IMR-90 (cell line): ENCODE data around the gene RBM25. TPM values are rescaled to one million over a fixed set of nuclear protein-coding genes. Genes with fewer than 3 reads are reported as not detected.

Experiments
- ATAC-seq: fragments of 200-7000 bp; cut with Tn5 transposase; 2 replicates; pipeline ENCODE4 v1.9.1; 2020; ENCODE audit warnings: low read depth, mild to moderate bottlenecking, moderate library complexity
- BruUV-seq: library from RNA; stranded (reverse); fragments of 400-500 nt; replicated peaks from 2 replicates; lab custom pipeline; 2021; lab: Mats Ljungman, UMichigan
- CTCF ChIA-PET: fragments of 300-600 bp; formaldehyde crosslinking; extraction: SDS; loops from one replicate; lab custom pipeline; 2021; ENCODE audit warnings: antibody characterized with exemption; lab: Yijun Ruan, JAX
- POLR2A ChIA-PET: fragments of 300-600 bp; sonication (Branson Sonifier 250); formaldehyde crosslinking; loops from one replicate; lab custom pipeline; 2022; ENCODE audit warnings: antibody characterized with exemption; ENCODE audit not compliant: unreplicated experiment; lab: Charles Lee
- DNase-seq: peaks from one replicate; pipeline ENCODE4 v3.0.0; 2013
- H2AFZ ChIP-seq: replicated peaks from 2 replicates; pipeline ENCODE3; 2013; ENCODE audit warnings: low read length, mild to moderate bottlenecking; ENCODE audit not compliant: poor library complexity
- H2AK5ac ChIP-seq: 2 replicates; pipeline ENCODE4 v1.6.1; 2013; ENCODE audit warnings: low read depth, low read length, inconsistent platforms
- H2AK9ac ChIP-seq: replicated peaks from 2 replicates; pipeline ENCODE3; 2013; ENCODE audit warnings: mild to moderate bottlenecking, low read depth, low read length, moderate library complexity; ENCODE audit not compliant: poor library complexity
- H2BK120ac ChIP-seq: 2 replicates; pipeline ENCODE4 v1.6.1; 2013; ENCODE audit warnings: low read depth, low read length, inconsistent platforms
- H2BK15ac ChIP-seq: 3 replicates; pipeline ENCODE4 v1.6.1; 2013; ENCODE audit warnings: low read depth, low read length, inconsistent platforms
- H2BK20ac ChIP-seq: 2 replicates; pipeline ENCODE4 v1.6.1; 2013; ENCODE audit warnings: low read depth, mild to moderate bottlenecking, inconsistent platforms, low read length, moderate library complexity
- H2BK5ac ChIP-seq: 2 replicates; pipeline ENCODE4 v1.6.1; 2013; ENCODE audit warnings: mild to moderate bottlenecking, low read depth, low read length, inconsistent platforms; ENCODE audit not compliant: poor library complexity, severe bottlenecking
- H3K14ac ChIP-seq: replicated peaks from 2 replicates; pipeline ENCODE4 v1.6.1; 2013; ENCODE audit warnings: low read depth, low read length, inconsistent platforms
- H3K18ac ChIP-seq: 2 replicates; pipeline ENCODE4 v1.6.1; 2013; ENCODE audit warnings: low read depth, low read length, control low read depth
- H3K23ac ChIP-seq: 2 replicates; pipeline ENCODE4 v1.6.1; 2013; ENCODE audit warnings: low read depth, low read length, inconsistent platforms
- H3K27ac ChIP-seq: 2 replicates; pipeline ENCODE4 v1.5.1; 2013; ENCODE audit warnings: mild to moderate bottlenecking, control low read depth, low read length; ENCODE audit not compliant: insufficient read depth
- H3K27me3 ChIP-seq: 2 replicates; pipeline ENCODE4 v1.6.1; 2013; ENCODE audit warnings: low read length; ENCODE audit not compliant: control insufficient read depth, insufficient read depth
- H3K36me3 ChIP-seq: 2 replicates; pipeline ENCODE4 v1.6.1; 2013; ENCODE audit warnings: low read length, mixed read lengths; ENCODE audit not compliant: control insufficient read depth, insufficient read depth
- H3K4ac ChIP-seq: 2 replicates; pipeline ENCODE4 v1.6.1; 2013; ENCODE audit warnings: low read depth, low read length, inconsistent platforms
- H3K4me1 ChIP-seq: 2 replicates; pipeline ENCODE4 v1.6.1; 2013; ENCODE audit warnings: low read length, mixed read lengths; ENCODE audit not compliant: control insufficient read depth, insufficient read depth
- H3K4me2 ChIP-seq: 2 replicates; pipeline ENCODE4 v1.6.1; 2013; ENCODE audit warnings: low read depth, mild to moderate bottlenecking, control low read depth, low read length, moderate library complexity
- H3K4me3 ChIP-seq: 2 replicates; pipeline ENCODE4 v1.5.1; 2013; ENCODE audit warnings: low read depth, mild to moderate bottlenecking, control low read depth, low read length, moderate library complexity; ENCODE audit not compliant: insufficient read depth
- H3K56ac ChIP-seq: 2 replicates; pipeline ENCODE4 v1.6.1; 2013; ENCODE audit warnings: low read length, inconsistent platforms; ENCODE audit not compliant: insufficient read depth; ENCODE audit errors: extremely low read depth
- H3K79me1 ChIP-seq, 2 experiments: 2 replicates each; pipeline ENCODE4 v1.6.1; 2013; ENCODE audit warnings: low read length in 2 of 2, inconsistent platforms in 1 of 2, low read depth in 1 of 2
- H3K9ac ChIP-seq: 2 replicates; pipeline ENCODE4 v1.6.1; 2013; ENCODE audit warnings: low read depth, low read length, control low read depth
- H3K9me1 ChIP-seq: 2 replicates; pipeline ENCODE4 v1.6.1; 2013; ENCODE audit warnings: low read length, inconsistent platforms; ENCODE audit not compliant: insufficient read depth
- H3K9me3 ChIP-seq: 2 replicates; pipeline ENCODE4 v1.6.1; 2013; ENCODE audit warnings: low read length; ENCODE audit not compliant: control insufficient read depth, insufficient read depth
- H4K20me1 ChIP-seq: 2 replicates; pipeline ENCODE4 v1.6.1; 2013; ENCODE audit warnings: low read length, inconsistent platforms; ENCODE audit not compliant: insufficient read depth
- H4K5ac ChIP-seq: 2 replicates; pipeline ENCODE4 v1.6.1; 2013; ENCODE audit warnings: mild to moderate bottlenecking, low read depth, low read length, control low read depth
- H4K8ac ChIP-seq, 2 experiments: 2 replicates each; pipeline ENCODE4 v1.6.1; 2013; ENCODE audit warnings: low read depth in 2 of 2, low read length in 2 of 2, control low read depth in 1 of 2, inconsistent platforms in 1 of 2
- H4K91ac ChIP-seq: 2 replicates; pipeline ENCODE4 v1.6.1; 2013; ENCODE audit warnings: low read depth, low read length, inconsistent platforms; ENCODE audit not compliant: insufficient read depth
- BHLHE40 ChIP-seq: fragments of 150-350 bp; IDR thresholded peaks from 2 replicates; pipeline ENCODE4 v1.6.1; 2016; ENCODE audit warnings: mild to moderate bottlenecking, low read depth, low read length
- CEBPB ChIP-seq: IDR thresholded peaks from 2 replicates; pipeline ENCODE4 v1.6.1; 2012; ENCODE audit warnings: low read depth, low read length, improper control_type of control experiment
- CHD1 ChIP-seq: IDR thresholded peaks from 2 replicates; pipeline ENCODE4 v1.6.1; 2012; ENCODE audit warnings: low read depth, low read length, improper control_type of control experiment
- FOS ChIP-seq: fragments of 150-350 bp; IDR thresholded peaks from 2 replicates; pipeline ENCODE4 v1.6.1; 2016; ENCODE audit warnings: low read depth, low read length
- MAFK ChIP-seq: IDR thresholded peaks from 2 replicates; pipeline ENCODE4 v1.6.1; 2012; ENCODE audit warnings: low read depth, low read length, improper control_type of control experiment
- MAZ ChIP-seq: IDR thresholded peaks from 2 replicates; pipeline ENCODE4 v1.6.1; 2012; ENCODE audit warnings: low read depth, mild to moderate bottlenecking, low read length, improper control_type of control experiment, moderate library complexity, borderline replicate concordance
- MXI1 ChIP-seq: IDR thresholded peaks from 2 replicates; pipeline ENCODE4 v1.6.1; 2012; ENCODE audit warnings: low read depth, mild to moderate bottlenecking, low read length, moderate library complexity, borderline replicate concordance
- NFE2L2 ChIP-seq: fragments of 150-350 bp; IDR thresholded peaks from 2 replicates; pipeline ENCODE4 v1.6.1; 2016; ENCODE audit warnings: low read depth, mild to moderate bottlenecking, low read length
- POLR2A ChIP-seq: IDR thresholded peaks from 2 replicates; pipeline ENCODE4 v1.6.1; 2012; ENCODE audit warnings: mild to moderate bottlenecking, low read depth, low read length
- RAD21 ChIP-seq: IDR thresholded peaks from 2 replicates; pipeline ENCODE4 v1.6.1; 2012; ENCODE audit warnings: low read length, improper control_type of control experiment
- RCOR1 ChIP-seq: IDR thresholded peaks from 2 replicates; pipeline ENCODE4 v1.6.1; 2012; ENCODE audit warnings: mild to moderate bottlenecking, low read length, improper control_type of control experiment; ENCODE audit not compliant: insufficient replicate concordance
- RFX5 ChIP-seq: IDR thresholded peaks from 2 replicates; pipeline ENCODE4 v1.8.0; 2012; ENCODE audit warnings: low read depth, mild to moderate bottlenecking, low read length, moderate library complexity
- SMC3 ChIP-seq: fragments of 150-350 bp; IDR thresholded peaks from 2 replicates; pipeline ENCODE4 v1.6.1; 2016; ENCODE audit warnings: low read depth, mild to moderate bottlenecking, antibody characterized with exemption, low read length, moderate library complexity
- WGBS, 2 experiments: methylation state at CpG; one replicate each; pipeline versions ENCODE4 v1.1.5 to v1.1.7; 2013; ENCODE audit warnings: missing lambda C conversion rate in 2 of 2; ENCODE audit not compliant: insufficient read length in 1 of 2; ENCODE audit errors: extremely low coverage in 2 of 2; 5-methylcytosine and 5-hydroxymethylcytosine counted together
- dilution Hi-C: fragments of 300-500 bp; cut with HindIII; formaldehyde crosslinking; loops from one replicate; pipeline ENCODE4 v1.14.3; 2018; ENCODE audit warnings: low sequenced_read_pairs; ENCODE audit not compliant: unreplicated experiment
- in situ Hi-C: fragments of 300-500 bp; cut with MboI; formaldehyde crosslinking; loops from 3 replicates; pipeline ENCODE4 v1.14.3; 2019; ENCODE audit warnings: low sequenced_read_pairs, inconsistent platforms, mixed read lengths
- intact Hi-C: fragments of 100-400 bp; cut with micrococcal nuclease; formaldehyde crosslinking; loops from 2 replicates; pipeline ENCODE4 v1.10.0; 2022
- polyA plus RNA-seq, 3 experiments: library from polyadenylated mRNA; depleted of rRNA; stranded (reverse); fragments of >200 nt; gene quantifications; 2 replicates each; pipeline ENCODE4 v1.2.3, GENCODE V29; 2012; ENCODE audit warnings: low replicate concordance in 1 of 3
- total RNA-seq: library from RNA; depleted of rRNA; stranded (reverse); fragments of >200 nt; gene quantifications from 2 replicates; pipeline ENCODE4 v1.2.3, GENCODE V29; 2012
- TF ChIP-seq, protein P1 (sequence below): fragments of 150-350 bp; IDR thresholded peaks from 2 replicates; pipeline ENCODE4 v1.6.1; 2017; ENCODE audit warnings: mild to moderate bottlenecking, antibody characterized with exemption, low read length, low read depth
- TF ChIP-seq, protein P2 (sequence below): fragments of 150-350 bp; IDR thresholded peaks from 2 replicates; pipeline ENCODE4 v1.6.1; 2016; ENCODE audit warnings: low read depth, mild to moderate bottlenecking, low read length, moderate library complexity, borderline replicate concordance
- TF ChIP-seq, protein P3 (sequence below): conservative IDR thresholded peaks from 2 replicates; pipeline ENCODE4 v1.5.1; 2012; ENCODE audit warnings: mild to moderate bottlenecking, low read depth, low read length, improper control_type of control experiment

RBM25 gene
- total and polyA plus RNA-seq, 2 of the 4 experiments (the other 2 are of a cell fraction), result 32.3 to 32.9 TPM

GRCh38 chr14:73172500-73172899 is 114.2 kb downstream of the RBM25 start:
- H2BK5ac ChIP-seq, result no peak overlapping the region
- no peak overlapping the region for H3K27ac ChIP-seq
- in situ Hi-C loops, result loop anchor here (5.0 kb wide), 1 partner anchor 295 kb away; no protein-coding TSS in a partner anchor
- no TSS peak for BruUV-seq
- no peak overlapping the region for H3K18ac ChIP-seq
- H2AK5ac ChIP-seq, result no peak overlapping the region
- no peaks in the 10 kb centered on the region for H3K9me3 ChIP-seq
- H3K9ac ChIP-seq, result no peak overlapping the region
- H2BK20ac ChIP-seq, result no peak overlapping the region
- H3K23ac ChIP-seq, result no peak overlapping the region
- H2BK15ac ChIP-seq, result no peak overlapping the region
- ChIA-PET POLR2A (no interaction called here), CTCF (interaction anchor here (0.5 to 1.3 kb wide), 4 partner anchors 10 to 309 kb away, joined by 3 to 4 read pairs (median 3); no protein-coding TSS in a partner anchor)
- H4K5ac ChIP-seq, result no peak overlapping the region
- H3K4ac ChIP-seq, result no peak overlapping the region
- no peak overlapping the region for H4K91ac ChIP-seq
- TF ChIP-seq BHLHE40, result no peak
- no peak for TF ChIP-seq FOS
- no peak for TF ChIP-seq RFX5
- no peak for TF ChIP-seq CHD1
- no peak for TF ChIP-seq MAZ
- TF ChIP-seq, protein P1, sequence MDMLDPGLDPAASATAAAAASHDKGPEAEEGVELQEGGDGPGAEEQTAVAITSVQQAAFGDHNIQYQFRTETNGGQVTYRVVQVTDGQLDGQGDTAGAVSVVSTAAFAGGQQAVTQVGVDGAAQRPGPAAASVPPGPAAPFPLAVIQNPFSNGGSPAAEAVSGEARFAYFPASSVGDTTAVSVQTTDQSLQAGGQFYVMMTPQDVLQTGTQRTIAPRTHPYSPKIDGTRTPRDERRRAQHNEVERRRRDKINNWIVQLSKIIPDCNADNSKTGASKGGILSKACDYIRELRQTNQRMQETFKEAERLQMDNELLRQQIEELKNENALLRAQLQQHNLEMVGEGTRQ, result no peak
- TF ChIP-seq POLR2A, result no peak
- TF ChIP-seq, protein P2, sequence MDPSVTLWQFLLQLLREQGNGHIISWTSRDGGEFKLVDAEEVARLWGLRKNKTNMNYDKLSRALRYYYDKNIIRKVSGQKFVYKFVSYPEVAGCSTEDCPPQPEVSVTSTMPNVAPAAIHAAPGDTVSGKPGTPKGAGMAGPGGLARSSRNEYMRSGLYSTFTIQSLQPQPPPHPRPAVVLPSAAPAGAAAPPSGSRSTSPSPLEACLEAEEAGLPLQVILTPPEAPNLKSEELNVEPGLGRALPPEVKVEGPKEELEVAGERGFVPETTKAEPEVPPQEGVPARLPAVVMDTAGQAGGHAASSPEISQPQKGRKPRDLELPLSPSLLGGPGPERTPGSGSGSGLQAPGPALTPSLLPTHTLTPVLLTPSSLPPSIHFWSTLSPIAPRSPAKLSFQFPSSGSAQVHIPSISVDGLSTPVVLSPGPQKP, result no peak
- TF ChIP-seq MAFK, result no peak
- TF ChIP-seq CEBPB, result no peak
- TF ChIP-seq NFE2L2, result no peak
- TF ChIP-seq, protein P3, sequence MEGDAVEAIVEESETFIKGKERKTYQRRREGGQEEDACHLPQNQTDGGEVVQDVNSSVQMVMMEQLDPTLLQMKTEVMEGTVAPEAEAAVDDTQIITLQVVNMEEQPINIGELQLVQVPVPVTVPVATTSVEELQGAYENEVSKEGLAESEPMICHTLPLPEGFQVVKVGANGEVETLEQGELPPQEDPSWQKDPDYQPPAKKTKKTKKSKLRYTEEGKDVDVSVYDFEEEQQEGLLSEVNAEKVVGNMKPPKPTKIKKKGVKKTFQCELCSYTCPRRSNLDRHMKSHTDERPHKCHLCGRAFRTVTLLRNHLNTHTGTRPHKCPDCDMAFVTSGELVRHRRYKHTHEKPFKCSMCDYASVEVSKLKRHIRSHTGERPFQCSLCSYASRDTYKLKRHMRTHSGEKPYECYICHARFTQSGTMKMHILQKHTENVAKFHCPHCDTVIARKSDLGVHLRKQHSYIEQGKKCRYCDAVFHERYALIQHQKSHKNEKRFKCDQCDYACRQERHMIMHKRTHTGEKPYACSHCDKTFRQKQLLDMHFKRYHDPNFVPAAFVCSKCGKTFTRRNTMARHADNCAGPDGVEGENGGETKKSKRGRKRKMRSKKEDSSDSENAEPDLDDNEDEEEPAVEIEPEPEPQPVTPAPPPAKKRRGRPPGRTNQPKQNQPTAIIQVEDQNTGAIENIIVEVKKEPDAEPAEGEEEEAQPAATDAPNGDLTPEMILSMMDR, result no peak
- TF ChIP-seq RCOR1, result no peak
- no peak for TF ChIP-seq RAD21
- TF ChIP-seq MXI1, result no peak
- TF ChIP-seq SMC3, result no peak
- no peak overlapping the region for H3K4me3 ChIP-seq
- H3K4me2 ChIP-seq, result no peak overlapping the region
- no peak overlapping the region for H3K14ac ChIP-seq
- H4K8ac ChIP-seq, result no peak overlapping the region
- H3K9me1 ChIP-seq, result 0 out of 2 replicates have a peak, but pooled peaks cover 5% of the 10 kb centered on the region
- ATAC-seq (no peak), DNase-seq (no peak)
- dilution Hi-C loops, result no loop called here
- peaks cover 35% of the 10 kb centered on the region for H3K36me3 ChIP-seq
- H3K79me1 ChIP-seq, result peaks cover 0 to 8% of the 10 kb centered on the region in 2 experiments; a peak in 1 of 4 replicates
- no peaks in the 10 kb centered on the region for H3K27me3 ChIP-seq
- H2AK9ac ChIP-seq, result no peak overlapping the region
- no CpG with 5 or more reads among the region's 3 CpGs for WGBS, 2 experiments
- H2AFZ ChIP-seq, result no peak overlapping the region
- no peak overlapping the region for H3K56ac ChIP-seq
- H2BK120ac ChIP-seq, result no peak overlapping the region
- intact Hi-C loops, result loop anchor here (5.0 to 10.0 kb wide), 2 partner anchors 110 to 462 kb away; no protein-coding TSS in a partner anchor
- 0 out of 2 replicates have a peak, but pooled peaks cover 2% of the 10 kb centered on the region for H3K4me1 ChIP-seq
- H4K20me1 ChIP-seq, result no peaks in the 10 kb centered on the region
